SK-N-MC (cell line): ENCODE results near the gene ATP7B.

Experiments
- DNase-seq: peaks from one replicate; pipeline ENCODE4 v3.0.0-alpha.2; 2011; ENCODE audit warnings: low read depth, low spot score
- H3K27ac ChIP-seq: fragments of 200-600 bp; sonication (generic); 2 replicates; pipeline ENCODE4 v1.5.1; 2016; ENCODE audit warnings: mixed run types
- H3K36me3 ChIP-seq: fragments of 200-600 bp; sonication (generic); 2 replicates; pipeline ENCODE4 v1.6.1; 2017; ENCODE audit warnings: antibody characterized with exemption, low read length, mixed read lengths; ENCODE audit not compliant: insufficient read depth
- H3K4me3 ChIP-seq: fragments of 200-600 bp; sonication (generic); 2 replicates; pipeline ENCODE4 v1.5.1; 2016
- H3K9ac ChIP-seq: fragments of 200-600 bp; sonication (generic); 2 replicates; pipeline ENCODE4 v1.8.0; 2017; ENCODE audit warnings: mixed run types, mixed read lengths; ENCODE audit not compliant: insufficient read length
- H3K9me3 ChIP-seq: fragments of 200-600 bp; sonication (generic); 2 replicates; pipeline ENCODE4 v1.6.1; 2017; ENCODE audit warnings: low read depth, mild to moderate bottlenecking, antibody characterized with exemption, low read length, moderate library complexity, mixed read lengths
- EZH2 ChIP-seq: fragments of 200-600 bp; sonication (generic); IDR thresholded peaks from one replicate; pipeline ENCODE4 v1.6.1; 2017; ENCODE audit warnings: antibody characterized with exemption
- FOXP2 ChIP-seq: optimal IDR thresholded peaks from 2 replicates; pipeline ENCODE3; 2011; ENCODE audit warnings: mild to moderate bottlenecking, moderate library complexity; ENCODE audit not compliant: insufficient read depth; ENCODE audit errors: extremely low read length, control extremely low read depth
- POLR2AphosphoS5 ChIP-seq: IDR thresholded peaks from 2 replicates; pipeline ENCODE4 v1.6.1; 2012; ENCODE audit warnings: mild to moderate bottlenecking, low read depth, low read length, borderline replicate concordance

Gene ATP7B

DNA sequence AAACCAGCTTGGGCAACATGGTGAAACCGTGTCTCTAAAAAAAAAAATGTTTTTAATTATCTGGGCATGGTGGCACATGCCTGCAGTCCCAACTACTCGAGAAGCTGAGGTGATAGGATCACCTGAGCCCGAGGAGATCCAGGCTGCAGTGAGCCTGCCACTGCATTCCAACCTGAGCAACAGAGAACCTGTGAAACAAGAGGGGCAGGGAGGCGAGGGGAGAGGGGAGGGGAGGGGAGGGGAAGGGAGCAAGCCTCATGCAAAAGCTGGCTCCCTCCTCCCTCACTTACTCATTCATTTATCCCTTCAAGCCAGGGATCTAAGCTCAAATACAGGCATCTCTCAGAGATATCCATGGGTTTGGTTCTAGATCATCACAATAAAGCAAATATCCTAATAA, 8.9 kb downstream of the ATP7B start:
- Histone ChIP-seq H3K9me3 (no peaks in the 10 kb centered on the region), H3K4me3 (no peak overlapping the region), H3K27ac (no peak overlapping the region), H3K36me3 (no peaks in the 10 kb centered on the region), H3K9ac (no peak overlapping the region)
- TF ChIP-seq FOXP2, result no peak
- no peak for TF ChIP-seq EZH2
- TF ChIP-seq POLR2AphosphoS5, result no peak
- DNase-seq, result no peak

DNA sequence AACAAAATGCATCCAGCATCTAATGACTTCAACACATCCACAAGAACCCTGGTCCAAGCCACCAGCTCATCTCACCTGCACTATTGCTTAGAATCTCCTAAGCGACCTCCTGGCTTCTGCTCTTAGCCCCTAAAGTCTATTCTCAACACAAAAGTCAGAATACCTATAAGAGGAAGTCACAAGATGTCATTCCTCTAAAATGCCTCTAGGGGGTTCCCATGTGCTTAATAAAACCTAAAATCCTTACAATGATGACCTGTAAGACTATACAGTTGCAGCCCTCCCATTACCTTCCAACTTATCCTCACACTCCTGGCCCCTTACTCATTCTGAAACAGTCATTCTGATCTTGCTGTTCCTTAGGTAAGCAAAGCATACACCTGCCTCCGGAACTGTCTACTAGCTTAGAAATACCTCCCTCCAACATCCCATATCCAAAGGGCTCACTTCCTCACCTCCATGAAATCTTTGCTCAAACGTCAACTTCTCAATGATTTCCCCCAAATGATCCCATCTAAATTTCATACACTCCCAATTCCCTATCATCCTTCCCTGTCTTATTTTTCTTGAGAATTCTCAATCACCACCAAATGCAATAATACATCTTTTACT, 10.0 kb downstream of the ATP7B start:
- peak; percentile 35 for DNase-seq
- no peaks in the 10 kb centered on the region for H3K9me3 ChIP-seq
- TF ChIP-seq FOXP2, result no peak
- TF ChIP-seq EZH2, result no peak
- TF ChIP-seq POLR2AphosphoS5, result no peak
- H3K27ac ChIP-seq, result no peak overlapping the region
- no peaks in the 10 kb centered on the region for H3K36me3 ChIP-seq
- H3K9ac ChIP-seq, result no peak overlapping the region
- H3K4me3 ChIP-seq, result no peak overlapping the region

DNA sequence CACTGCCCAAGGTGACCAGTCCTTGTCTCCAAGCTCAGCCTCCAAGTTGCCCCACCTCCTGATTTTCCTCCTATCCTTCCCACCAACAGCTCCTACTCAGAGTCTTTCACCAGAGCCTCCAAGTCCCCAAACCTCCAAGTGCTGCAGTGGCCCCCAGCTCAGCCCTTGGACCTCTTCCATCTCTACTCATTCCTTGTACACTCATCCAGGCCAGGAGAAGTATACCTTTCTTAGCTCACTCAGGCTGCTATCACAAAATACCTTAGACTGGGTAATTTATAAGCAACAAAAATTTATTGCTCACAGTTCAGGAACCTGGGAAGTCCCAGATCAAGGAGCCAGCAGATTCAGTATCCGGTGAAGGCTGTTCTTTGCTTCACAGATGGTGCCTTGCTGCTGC, 11.3 kb downstream of the ATP7B start:
- Histone ChIP-seq H3K27ac (no peak overlapping the region), H3K36me3 (no peaks in the 10 kb centered on the region), H3K9me3 (no peaks in the 10 kb centered on the region), H3K4me3 (no peak overlapping the region), H3K9ac (no peak overlapping the region)
- DNase-seq, result no peak
- TF ChIP-seq EZH2 (no peak), POLR2AphosphoS5 (no peak), FOXP2 (no peak)

DNA sequence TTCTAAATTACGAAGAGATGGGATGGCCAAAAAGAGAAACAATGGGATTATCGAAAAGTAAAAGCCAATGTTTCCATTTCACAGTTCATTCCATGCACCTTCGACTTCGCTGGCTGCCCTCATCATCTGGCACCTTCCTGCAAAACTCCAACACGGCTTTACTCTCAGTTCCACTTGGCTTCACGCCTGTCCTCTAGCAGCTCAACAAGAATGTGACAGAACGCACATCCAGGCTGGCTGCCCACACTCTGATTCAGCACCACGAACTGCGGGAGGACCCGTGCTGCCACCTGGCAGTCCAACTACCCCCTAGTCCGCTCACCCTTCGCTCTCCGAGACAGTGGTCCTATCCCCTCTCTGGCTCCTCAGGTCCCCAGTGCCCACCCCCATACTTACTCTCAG, 11.7 kb downstream of the ATP7B start:
- H3K4me3 ChIP-seq, result no peak overlapping the region
- no peaks in the 10 kb centered on the region for H3K36me3 ChIP-seq

DNA sequence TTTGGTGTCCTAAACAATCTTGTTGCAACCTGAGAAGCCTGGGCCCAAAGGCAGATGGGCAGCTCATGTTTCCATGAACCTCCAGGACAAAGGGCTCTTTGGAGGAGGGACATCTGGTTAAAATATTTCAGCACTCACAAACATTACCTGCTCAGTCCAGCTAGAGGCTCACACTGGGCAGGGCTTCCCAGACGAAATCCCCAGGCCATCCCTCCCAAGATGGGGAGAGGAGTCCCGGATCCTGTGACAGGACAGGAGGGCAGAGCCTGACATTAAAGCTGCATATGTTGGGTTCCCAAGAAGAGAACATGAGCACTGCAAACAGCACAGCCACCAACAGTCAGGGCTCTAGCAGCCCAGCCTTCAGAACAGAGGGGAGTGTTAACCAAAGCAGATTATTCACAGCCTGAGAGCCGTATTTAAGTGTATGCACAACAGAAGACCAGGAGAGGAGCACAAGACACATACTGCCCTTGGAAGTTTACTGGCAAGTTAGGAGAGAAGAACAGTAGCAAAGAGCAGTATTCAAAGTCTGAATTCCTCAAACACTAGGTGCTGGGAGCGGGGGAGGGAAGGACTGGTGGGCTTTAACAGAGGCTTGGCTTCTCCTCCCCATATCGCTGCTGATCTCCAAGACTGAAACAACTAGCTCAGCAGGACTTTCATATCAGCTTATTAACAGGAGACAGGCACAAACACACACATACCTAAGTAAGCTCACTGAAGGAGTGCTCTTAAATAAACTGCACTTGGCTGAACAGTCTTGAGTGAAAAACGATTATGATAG, 12.3 kb downstream of the ATP7B start:
- DNase-seq, result no peak
- Histone ChIP-seq H3K9ac (no peak overlapping the region), H3K4me3 (no peak overlapping the region), H3K9me3 (no peaks in the 10 kb centered on the region), H3K27ac (no peak overlapping the region), H3K36me3 (no peaks in the 10 kb centered on the region)
- TF ChIP-seq FOXP2 (no peak), EZH2 (no peak), POLR2AphosphoS5 (no peak)

More for the DNA sequence above, 11.7 kb downstream of the ATP7B start:
- no peak for TF ChIP-seq EZH2
- TF ChIP-seq POLR2AphosphoS5, result no peak
- TF ChIP-seq FOXP2, result no peak
- H3K27ac ChIP-seq, result no peak overlapping the region
- H3K9me3 ChIP-seq, result no peaks in the 10 kb centered on the region
- DNase-seq, result no peak
- H3K9ac ChIP-seq, result no peak overlapping the region

DNA sequence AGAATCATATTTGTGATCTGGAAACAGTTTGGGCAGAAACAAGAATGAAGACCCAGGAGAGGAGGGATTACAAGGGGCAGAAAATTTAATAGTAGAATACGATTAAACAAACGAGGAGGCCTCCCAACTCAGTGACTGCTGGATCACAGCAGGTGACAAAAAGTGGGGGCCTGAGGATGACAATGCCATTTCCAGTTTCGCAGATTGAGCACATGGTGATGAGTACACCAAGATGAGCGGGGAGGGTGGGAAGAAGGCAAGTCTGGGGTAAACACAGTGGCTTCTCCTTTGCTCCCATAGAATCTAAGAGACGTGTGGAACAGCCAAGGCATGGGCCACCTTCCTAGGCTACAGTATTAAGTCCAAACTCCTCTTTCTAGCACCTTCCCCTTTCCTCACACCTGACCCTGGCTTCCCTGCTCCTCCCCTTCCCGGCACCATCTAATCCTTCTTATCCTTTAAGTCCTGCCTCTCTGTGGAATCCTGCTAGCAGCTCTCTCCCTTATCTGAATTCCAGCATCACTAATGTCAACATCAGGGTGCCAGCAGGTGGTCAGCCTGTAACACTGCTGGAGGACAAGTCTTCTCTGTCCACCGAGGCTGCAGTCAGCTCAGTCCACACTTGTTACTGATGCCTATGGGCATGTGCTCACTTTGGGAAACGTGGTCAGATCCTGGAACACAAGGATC, 13.5 kb downstream of the ATP7B start:
- no peak overlapping the region for H3K9ac ChIP-seq
- no peak overlapping the region for H3K4me3 ChIP-seq
- no peak for DNase-seq
- H3K36me3 ChIP-seq, result no peaks in the 10 kb centered on the region
- TF ChIP-seq EZH2 (no peak), POLR2AphosphoS5 (no peak), FOXP2 (no peak)
- no peaks in the 10 kb centered on the region for H3K9me3 ChIP-seq
- H3K27ac ChIP-seq, result no peak overlapping the region

DNA sequence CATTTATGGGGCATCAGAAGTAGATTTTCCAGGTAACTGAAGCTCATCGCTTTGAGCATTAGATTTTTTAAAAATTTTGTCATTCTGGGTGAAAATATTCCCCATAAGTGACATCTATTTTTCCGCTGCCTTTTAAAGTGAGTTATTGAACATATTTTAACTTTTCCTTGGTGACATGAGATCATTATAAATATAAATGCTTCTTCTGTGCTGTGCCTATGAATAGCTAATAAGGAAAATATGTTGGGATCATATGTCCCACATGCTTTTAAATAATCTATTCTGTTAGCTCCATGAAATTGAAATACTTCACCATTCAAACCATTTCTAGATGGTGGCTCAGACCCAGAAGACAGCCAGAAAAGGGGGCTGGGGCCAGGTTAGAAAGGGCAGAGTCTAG, 14.1 kb downstream of the ATP7B start:
- DNase-seq, result no peak
- Histone ChIP-seq H3K4me3 (no peak overlapping the region), H3K9me3 (no peaks in the 10 kb centered on the region), H3K36me3 (no peaks in the 10 kb centered on the region), H3K9ac (no peak overlapping the region), H3K27ac (no peak overlapping the region)
- no peak for TF ChIP-seq POLR2AphosphoS5
- no peak for TF ChIP-seq EZH2
- TF ChIP-seq FOXP2, result no peak

DNA sequence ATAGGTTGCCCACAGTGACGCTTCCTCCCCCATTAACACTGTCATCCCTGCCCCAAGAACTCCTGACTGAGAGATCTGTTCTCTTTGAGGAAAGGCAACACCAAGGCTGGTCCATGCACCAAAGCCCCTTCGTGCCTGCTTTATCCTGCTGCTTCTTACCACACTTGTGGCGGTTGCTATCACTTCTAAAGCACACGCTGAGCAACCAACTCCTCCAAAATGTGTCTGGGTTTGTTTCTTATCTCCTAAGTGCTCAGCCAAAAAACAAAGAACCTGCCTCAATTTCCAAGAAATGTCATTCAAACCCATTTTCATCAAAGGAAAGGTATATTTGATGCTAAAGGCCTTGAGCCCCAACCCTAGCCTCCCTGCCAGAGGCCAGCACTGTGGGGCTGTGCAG, 14.6 kb downstream of the ATP7B start:
- TF ChIP-seq EZH2 (no peak), FOXP2 (no peak), POLR2AphosphoS5 (no peak)
- no peak overlapping the region for H3K9ac ChIP-seq
- no peak for DNase-seq
- H3K9me3 ChIP-seq, result no peaks in the 10 kb centered on the region
- H3K4me3 ChIP-seq, result no peak overlapping the region
- no peak overlapping the region for H3K27ac ChIP-seq
- no peaks in the 10 kb centered on the region for H3K36me3 ChIP-seq
